ENCODE results near the gene NDUFA11. TPM values are rescaled to one million over a fixed set of nuclear protein-coding genes. Genes with fewer than 3 reads are reported as not detected.

Gene NDUFA11
- polyA plus RNA-seq, 3 donors, result 123 to 160 (median 138) TPM

DNA sequence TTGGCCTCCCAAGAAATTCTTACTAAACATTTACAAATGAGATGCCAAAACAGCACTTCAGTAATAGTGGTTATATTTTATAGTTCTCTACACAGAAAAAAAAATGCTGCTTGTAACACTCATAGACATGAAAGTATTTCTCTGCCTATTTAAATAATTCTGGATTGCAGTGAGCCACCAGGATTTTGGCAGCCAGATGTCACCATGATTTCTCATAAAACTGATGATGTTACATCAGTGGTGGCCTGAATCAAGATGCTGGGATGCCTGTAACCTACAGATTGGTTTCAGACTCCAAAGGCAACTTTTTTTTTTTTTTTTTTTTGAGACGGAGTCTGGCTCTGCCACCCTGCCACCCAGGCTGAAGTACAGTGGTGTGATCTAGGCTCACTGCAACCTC is 7.8 kb upstream of the NDUFA11 start:
- DNase-seq (ENCODE audit: low read depth in 3 of 3, low spot score in 2 of 3), result no peak

DNA sequence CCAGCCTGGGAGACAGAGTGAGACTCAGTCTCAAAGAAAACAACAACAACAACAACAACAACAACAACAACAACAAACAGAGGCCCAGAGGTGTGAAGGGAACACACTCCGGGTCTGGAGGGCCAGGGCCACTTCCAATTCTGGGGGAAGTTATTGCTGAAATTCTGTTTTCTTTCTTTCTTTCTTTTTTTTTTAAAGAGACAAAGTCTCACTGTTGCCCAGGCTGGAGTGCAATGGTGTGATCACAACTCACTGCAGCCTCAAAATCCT is 7.0 kb upstream of the NDUFA11 start:
- DNase-seq (ENCODE audit: low read depth in 3 of 3, low spot score in 2 of 3), result no peak

DNA sequence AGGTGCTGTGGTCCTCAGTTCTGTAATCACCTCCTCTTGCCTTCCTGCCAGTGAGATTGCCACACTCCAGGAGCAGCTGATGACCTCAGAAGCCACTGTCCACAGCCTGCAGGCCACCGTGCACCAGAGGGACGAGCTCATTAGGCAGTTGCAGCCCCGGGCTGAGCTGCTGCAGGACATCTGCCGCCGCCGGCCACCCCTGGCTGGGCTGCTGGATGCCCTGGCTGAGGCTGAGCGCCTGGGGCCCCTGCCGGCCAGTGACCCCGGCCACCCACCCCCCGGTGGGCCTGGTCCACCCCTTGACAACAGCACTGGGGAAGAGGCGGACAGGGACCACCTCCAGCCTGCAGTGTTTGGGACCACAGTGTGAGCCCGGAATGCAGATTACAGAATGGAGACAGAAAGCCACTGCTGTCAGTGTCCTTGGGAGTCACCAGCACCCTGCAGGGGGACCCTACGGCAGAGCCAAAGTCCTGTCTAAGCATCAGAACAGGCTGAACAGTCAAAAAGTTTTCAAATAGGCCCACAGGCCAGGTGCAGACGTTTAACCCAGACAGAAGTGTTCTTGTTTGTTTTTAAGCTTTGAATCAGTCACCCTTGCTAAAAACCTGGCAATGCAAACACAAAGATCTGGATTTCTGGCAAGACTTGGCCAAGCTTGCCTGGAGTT is 5.3 kb upstream of the NDUFA11 start:
- no peak for DNase-seq (ENCODE audit: low read depth in 3 of 3, low spot score in 2 of 3)

DNA sequence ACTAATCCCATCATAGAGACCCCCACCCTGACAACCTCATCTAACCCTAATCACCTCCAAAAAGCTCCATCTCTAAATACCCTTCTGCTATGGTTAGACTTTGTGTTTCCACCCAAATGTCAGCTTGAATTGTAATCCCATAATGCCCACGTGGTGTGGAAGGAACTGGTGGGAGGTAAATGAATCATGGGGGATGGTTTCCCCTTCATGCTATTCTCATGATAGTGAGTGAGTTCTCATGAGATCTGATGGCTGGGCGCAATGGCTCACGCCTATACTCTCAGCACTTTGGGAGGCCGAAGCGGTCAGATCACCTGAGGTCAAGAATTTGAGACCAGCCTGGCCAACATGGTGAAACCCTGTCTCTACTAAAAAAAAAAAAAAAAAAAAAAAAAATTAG is 3.7 kb upstream of the NDUFA11 start:
- DNase-seq (ENCODE audit: low read depth in 3 of 3, low spot score in 2 of 3), result no peak

DNA sequence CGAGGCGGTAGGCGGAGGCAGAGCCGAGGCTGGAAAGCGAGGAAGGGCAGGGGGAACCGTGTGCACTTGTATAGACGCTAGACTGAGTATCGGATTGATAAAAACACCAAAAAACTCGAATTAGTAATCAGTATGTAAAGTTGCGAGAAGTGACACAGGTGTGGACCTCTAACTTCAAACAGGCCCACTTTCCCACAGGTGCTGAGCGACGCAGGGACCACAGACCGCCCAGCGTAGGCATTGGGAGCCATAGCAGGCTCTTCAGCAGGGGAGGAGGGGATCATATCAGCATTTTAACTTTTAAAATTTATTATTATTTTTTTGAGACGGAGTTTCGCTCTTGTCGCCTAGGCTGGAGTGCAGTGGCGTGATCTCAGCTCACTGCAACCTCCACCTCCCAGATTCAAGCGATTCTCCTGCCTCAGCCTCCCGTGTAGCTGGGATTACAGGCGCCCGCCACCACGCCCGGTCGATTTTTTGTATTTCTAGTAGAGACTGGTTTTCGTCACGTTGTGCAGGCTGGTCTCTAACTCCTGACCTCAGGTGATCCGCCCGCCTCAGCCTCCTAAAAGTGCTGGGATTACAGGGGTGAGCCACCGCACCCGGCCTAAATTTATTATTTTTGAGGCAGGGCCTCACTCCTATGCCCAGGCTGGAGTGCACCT is 1.7 kb upstream of the NDUFA11 start:
- DNase-seq (ENCODE audit: low read depth in 3 of 3, low spot score in 2 of 3), result no peak

DNA sequence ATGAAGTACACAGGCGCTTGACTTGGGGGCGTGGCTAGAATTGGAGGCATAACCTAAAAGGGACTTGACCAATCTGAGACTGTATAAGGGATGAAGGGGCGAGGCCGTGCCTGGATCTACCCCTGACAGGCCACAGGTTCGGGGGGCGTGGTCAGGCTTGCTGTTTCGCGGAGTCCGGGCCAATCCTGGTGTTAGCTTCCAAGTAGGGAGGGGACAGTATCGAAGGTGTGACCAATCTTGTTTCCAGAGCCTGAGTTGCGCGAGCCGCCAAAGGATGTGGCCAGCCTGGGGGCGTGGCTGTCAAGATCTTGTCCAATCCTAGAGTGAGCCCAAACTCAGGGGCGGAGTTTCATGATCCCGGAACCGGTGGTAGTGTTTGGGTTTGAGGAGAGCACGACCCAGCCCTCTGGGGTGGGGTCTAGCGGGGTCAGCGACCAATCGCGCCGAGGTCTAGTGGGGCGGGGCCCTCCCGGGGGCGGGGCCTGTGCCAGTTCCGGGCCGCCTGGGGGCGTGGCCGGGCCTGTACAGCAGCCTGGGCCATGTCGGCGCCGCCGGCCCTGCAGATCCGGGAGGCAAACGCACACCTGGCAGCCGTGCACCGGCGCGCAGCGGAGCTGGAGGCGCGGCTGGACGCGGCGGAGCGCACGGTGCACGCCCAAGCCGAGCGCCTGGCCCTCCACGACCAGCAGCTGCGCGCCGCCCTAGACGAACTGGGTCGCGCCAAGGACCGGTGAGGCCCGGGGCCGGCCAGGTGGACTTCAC is 943 bp upstream of the NDUFA11 start, which contains the start of gene VMAC:
TSS of gene VMAC (plus strand) at position 521 of the 762 bp plus-strand sequence. CDS start at position 540, 19 bp downstream.
- DNase-seq (ENCODE audit: low read depth in 3 of 3, low spot score in 2 of 3), result peak in 2 of 3 donors; percentile 99

DNA sequence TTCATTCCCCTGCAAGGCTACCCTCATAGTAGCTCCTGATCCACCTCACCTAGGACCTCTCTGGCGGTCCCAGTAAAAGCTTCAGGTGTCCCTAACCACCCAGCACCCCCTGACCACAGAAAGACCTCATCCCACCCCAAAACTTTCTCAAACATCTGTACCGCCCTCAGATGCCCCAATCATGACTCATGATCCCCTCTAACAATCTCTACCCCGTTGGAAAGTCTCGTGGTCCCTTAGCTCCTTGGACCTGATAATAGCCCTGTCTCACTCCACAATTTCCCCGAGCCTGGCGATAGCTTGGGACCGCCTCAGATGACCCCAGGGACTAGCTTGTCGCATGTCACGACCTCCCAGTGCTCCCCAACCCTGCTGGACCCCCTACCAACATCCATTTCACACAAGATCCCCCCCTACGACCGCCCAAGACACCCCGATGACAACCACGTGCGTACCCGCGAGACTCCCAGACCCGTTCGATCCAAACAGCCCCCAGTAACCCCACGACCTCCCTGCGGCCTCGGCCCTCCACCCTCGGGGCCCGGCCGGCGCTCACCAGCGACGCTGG is 450 bp downstream of the NDUFA11 start:
- no peak for DNase-seq (ENCODE audit: low read depth in 3 of 3, low spot score in 2 of 3)

DNA sequence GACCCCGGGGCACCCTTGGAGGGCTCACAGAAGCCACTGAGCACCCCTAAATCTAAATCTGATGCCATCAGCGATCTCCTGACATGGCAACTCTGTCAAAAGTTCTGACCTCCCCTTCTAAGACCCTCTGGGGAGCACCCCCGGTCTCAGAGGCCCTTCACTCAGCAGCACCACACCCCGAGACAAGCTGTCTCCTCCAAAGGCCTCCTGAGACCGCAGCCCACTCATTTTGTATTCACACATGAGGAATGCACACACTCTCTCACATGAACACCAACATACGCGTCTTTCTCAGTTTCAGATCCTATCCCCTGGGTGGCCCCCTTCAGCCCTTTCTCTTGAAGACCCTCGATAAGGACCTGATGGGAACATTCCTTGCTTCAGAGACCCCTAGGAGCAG is 2.6 kb downstream of the NDUFA11 start:
- DNase-seq (ENCODE audit: low read depth in 3 of 3, low spot score in 2 of 3), result no peak

DNA sequence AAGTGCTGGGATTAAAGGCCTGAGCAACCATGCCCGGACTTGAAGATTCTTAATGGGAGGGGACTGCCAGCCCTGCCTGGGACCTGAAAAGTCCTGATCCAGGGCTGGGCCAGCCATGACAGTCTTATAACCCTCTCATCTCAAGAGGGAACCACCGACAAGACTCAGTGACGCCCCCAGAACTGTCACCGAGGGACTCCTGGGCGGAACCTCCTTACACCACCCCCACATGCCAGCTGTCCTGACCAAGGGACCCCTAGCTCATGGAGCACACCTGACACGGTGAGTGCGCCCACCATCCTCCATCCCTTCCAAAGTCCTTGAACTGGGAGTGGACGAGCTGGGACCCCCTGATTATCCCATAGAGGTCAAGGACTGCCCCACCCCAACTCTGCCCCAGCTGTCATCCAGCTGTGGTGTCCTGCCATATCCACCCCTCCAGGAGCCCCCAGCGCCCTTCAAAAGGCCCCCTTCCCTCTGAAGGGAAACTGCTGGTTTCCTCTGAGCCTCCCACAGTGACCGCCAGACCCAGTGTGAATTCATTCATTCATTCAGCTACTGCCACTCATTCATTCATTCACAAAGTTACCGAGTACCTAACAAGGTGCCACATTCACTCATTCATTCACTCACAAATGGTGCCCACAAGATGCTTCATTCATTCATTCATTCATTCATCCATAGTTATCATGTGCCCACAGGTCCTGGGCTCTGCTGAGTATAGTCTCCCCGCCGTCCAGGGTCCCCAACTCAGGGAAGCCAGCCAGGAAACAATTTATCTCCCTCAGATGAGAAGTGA is 3.7 kb downstream of the NDUFA11 start:
- no peak for DNase-seq (ENCODE audit: low read depth in 3 of 3, low spot score in 2 of 3)

DNA sequence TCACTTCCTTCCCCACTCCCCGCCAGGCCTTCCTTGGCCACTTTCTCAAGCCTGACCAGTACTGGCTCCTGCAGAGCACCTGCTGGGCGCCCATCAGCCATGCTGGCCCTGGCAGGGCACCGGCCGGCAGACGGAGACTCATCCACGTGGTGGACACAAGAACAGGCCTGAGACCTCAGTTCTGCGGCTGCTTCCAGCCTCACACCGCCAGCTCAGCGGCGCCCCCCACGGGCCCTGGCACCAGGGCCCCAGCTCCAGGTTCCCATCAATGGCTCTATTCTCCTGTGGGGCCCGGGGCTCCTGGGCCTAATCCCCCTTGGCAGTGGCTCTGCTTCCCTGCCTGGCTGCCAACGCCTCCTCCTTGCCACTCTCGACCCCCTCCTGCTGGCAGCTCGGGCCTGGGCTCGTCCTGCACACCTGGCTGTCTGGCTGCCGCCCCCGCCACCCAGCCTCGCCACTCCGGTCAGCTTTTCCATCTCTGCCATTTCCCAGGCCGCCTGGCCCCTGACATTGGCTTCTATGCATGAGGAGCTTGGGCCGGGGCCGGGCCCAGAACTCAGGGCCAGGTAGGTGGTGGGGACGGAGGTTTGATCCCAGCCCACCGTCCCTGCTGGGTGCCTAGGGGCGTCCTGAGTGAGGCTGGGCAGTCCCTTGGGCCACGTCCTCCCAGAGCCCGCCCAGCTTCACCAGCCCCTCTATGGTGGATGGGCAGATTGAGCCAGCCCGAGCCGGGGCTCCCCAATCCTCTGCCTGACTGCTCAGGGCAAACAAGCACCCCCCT is 6.2 kb downstream of the NDUFA11 start:
- no peak for DNase-seq (ENCODE audit: low read depth in 3 of 3, low spot score in 2 of 3)

DNA sequence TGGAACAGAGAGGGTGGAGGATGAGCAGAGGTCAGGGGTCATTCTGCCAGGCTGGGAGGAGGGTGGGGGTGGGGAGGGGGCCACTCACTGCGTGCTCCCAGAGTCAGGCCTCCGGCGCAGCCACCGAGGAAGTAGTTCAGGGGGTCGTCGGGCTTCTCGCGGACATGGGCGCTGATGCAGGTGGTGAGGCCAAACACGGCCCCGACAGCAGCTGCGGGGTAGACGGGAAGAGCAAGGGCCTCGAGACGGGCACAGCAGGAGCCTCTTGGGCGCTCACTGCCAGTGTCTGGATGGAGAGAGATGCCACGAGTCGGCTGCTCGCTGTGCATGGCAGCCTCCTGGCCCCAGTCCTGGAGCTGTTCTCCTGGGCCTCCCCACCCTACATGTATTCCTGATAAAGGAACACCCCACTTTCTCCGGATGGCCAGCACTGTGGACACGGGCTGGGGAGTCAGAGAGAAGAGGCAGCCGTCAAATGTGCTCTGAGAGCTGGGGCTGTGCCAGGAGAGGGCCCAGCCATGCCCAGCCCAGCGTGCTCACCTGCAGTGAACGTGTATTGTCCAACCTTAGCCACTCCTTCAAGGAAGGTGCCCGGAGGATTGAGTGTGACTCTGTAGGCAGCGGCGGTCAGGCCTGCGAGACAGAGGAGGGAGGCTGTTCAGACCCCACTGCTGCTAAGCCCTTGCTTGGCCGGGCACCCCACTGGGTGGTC is 7.1 kb downstream of the NDUFA11 start:
- no peak for DNase-seq (ENCODE audit: low read depth in 3 of 3, low spot score in 2 of 3)

DNA sequence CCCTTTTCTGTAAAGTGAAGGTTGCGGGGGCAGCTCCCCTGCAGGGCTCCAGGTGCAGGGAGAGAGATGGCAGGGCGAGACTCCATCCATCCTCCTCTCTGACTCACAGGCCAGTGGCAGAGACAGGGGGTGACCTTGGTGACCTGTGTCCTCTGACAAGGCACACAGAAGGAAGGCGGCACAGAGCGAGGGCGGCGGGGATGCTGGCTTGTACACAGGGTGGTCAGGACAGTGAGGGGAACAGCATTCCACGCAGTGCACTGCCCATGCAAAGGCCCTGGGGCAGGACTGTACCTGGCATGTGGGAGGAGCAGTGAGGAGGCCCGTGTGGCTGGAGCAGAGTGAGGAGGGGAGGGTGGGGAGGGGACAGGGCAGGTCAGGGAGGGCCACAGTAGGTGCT is 7.7 kb downstream of the NDUFA11 start:
- no peak for DNase-seq (ENCODE audit: low read depth in 3 of 3, low spot score in 2 of 3)

DNA sequence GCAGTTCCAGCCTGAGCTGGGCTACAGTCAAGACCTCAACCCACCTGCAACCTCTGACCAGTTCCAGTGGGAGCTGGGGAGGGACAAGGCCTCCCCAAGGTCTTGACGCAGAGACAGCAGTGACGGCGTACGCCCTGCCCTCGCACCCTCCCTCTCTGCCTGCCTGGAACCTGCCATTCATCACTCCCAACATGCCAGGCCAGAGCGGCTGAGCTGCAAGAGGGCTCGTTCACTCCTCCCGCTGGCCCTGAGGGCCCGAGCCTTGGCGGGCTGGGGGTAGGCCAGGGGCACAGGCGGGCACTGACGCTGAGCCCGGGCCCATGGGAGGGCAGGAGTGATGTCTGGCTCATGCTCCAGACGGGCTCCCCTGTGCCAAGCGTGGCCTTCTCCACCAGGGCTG is 8.2 kb downstream of the NDUFA11 start:
- no peak for DNase-seq (ENCODE audit: low read depth in 3 of 3, low spot score in 2 of 3)

DNA sequence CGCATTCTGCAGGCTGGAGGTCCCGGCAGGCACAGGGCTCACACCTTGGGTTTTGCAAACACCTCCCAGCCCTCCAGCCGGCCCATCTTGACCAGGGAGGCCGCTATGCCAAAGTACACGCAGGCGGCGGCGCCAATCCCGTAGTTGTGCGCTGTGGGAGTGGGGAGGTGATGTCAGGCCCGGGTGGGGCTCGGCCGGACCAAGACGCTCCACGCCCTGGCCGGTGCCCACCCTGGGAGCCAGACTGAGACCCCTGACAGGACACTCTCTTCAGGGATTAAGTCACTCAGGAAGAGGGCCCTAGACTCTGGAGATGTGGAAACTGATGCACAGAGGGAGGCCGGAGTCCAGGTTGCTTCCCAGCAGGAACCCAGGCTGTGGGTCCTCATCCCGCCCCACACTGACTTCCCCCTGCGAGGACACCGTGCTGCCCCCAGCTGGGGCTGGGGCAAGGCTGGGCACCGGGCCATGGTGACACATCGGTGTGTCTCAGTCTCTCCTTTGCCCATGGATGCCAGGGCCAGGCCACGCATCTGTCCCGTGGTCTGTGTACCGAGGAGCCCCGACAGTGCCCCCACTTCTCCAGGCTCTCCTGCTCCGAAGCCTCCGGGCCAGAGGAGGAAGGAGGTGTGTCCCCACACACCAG is 8.8 kb downstream of the NDUFA11 start:
- no peak for DNase-seq (ENCODE audit: low read depth in 3 of 3, low spot score in 2 of 3)

DNA sequence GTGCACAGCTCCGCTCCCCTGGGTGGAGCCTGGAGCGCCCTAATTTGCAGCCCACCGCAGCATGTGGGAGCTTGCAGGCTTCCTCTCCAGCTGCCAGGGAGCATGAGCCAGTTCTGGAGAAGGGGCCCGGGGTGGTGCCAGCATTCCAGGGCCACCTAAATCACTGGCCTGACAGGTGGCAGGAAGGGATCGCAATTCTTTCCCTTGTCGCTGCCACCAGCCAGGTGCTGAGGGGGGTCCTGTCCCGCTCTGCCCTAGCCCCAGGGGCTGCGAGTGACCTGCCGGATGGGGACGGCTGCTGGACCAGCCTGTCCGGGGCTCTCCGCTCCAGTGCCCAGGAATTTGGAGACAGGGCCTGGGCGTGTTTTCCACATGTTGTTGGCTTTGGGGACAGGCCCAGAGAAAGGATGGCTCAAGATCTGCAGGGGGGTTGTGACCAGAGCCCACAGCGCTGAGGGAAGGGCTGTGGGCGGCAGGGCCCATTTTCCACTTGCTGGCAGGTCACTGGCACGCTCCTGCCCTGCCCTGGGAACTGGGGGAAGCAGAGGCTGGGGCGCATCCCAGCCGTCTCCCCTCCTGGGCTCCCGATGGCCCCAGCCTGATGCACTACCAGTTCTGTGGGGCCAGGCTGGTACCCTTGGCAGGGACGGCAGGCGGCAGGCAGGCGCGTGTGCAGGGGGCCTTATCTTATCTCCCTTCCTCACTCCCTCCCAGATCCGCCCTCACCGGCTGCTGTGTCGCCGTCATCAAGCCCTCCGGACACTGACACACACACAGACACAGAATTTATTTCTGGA is 9.5 kb downstream of the NDUFA11 start:
- DNase-seq (ENCODE audit: low read depth in 3 of 3, low spot score in 2 of 3), result no peak

DNA sequence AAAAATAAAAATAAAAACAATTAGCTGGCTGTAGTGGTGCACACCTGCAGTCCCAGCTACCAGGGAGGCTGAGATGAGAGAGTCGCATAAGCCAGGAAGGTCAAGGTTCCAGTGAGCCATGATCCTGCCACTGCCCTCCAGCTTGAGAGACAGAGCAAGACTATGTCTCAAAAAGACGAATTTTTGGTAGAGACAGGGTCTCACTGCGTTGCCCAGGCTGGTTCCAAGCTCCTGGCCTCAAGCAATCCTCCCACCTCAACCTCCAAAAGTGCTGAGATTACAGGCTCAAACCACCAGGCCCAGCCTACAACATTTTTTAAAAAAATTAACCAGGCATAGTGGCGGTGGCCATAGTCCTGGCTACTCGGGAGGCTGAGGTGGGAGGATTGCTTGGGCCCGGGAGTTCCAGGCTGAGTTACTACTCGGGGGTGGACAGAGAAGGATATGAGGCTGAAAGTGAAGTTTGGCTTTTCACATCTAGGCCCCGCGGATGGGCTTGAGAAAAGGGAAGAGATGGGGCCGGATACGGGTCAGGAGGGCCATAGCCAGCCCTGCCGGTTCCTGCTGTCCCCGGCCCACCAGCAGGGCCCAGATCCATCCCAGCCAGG is 10.2 kb downstream of the NDUFA11 start:
- DNase-seq (ENCODE audit: low read depth in 3 of 3, low spot score in 2 of 3), result no peak

DNA sequence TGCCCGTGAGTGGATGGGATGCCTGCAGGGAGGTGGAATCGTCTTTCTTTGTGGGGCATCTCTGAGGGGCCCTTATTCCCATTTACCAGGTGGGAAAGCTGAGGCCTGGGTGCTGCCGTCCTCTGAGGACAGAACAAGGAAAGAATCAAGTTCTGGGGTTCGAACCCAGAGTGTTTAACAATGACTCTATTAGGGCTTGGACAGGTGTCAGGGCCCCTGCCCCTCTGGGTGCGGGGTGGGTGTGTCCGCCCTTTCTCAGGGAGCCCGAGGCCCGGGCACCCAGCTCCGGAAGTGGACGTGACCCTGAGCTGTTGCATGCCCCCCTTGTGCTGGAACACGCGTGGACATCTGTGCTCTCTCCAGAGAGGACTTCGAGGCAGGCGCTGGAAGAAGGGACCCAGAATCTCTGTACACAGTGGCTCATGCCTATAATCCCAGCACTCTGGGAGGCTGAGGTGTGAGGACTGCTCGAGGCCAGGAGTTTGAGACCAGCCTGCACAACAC is 10.8 kb downstream of the NDUFA11 start:
- DNase-seq (ENCODE audit: low read depth in 3 of 3, low spot score in 2 of 3), result no peak
